ENCODE data around the gene HPDL. TPM values are rescaled to one million over a fixed set of nuclear protein-coding genes. Genes with fewer than 3 reads are reported as not detected.
A peak's percentile ranks its signal among the peaks of the same experiment; 100 is the strongest.
"Not testable (repeated sequence)": the region's sequence is repeated elsewhere in the genome, so short reads cannot be mapped to it uniquely, and the experiment has no call there.

HPDL gene
- total RNA-seq, 6 experiments from 2014 or later = 0.36 to 0.80 (median 0.58) TPM

- no peak for TF ChIP-seq CTCF (IDR thresholded peaks at IDR 0.05)
- Mint-ChIP-seq H3K4me1 (ENCODE audit: low read depth) (peaks cover 9% of the 10 kb centered on the region), H3K27me3 (ENCODE audit: insufficient read depth) (no peaks in the 10 kb centered on the region), H3K9me3 (no peaks in the 10 kb centered on the region), H3K27ac (no peak overlapping the region), H3K4me3 (no peak overlapping the region), H3K36me3 (ENCODE audit: low read depth) (no peaks in the 10 kb centered on the region)
- no peak for DNase-seq
Measured at GRCh38 chr1:45355683-45356082, 29.0 kb downstream of the HPDL start.

GRCh38 chr1:45356186-45356585 lies 29.5 kb downstream of the HPDL start:
- Mint-ChIP-seq H3K27ac (no peak overlapping the region), H3K27me3 (ENCODE audit: insufficient read depth) (no peaks in the 10 kb centered on the region), H3K9me3 (no peaks in the 10 kb centered on the region), H3K4me1 (ENCODE audit: low read depth) (peaks cover 9% of the 10 kb centered on the region), H3K36me3 (ENCODE audit: low read depth) (no peaks in the 10 kb centered on the region), H3K4me3 (no peak overlapping the region)
- TF ChIP-seq CTCF (IDR thresholded peaks at IDR 0.05) = no peak
- DNase-seq = no peak

- peak; percentile 61 for DNase-seq
- no peaks in the 10 kb centered on the region for H3K36me3 Mint-ChIP-seq (ENCODE audit: low read depth)
- H3K9me3 Mint-ChIP-seq = no peaks in the 10 kb centered on the region
- H3K4me1 Mint-ChIP-seq (ENCODE audit: low read depth) = peaks cover 9% of the 10 kb centered on the region
- H3K27me3 Mint-ChIP-seq (ENCODE audit: insufficient read depth) = no peaks in the 10 kb centered on the region; the same call in 1 of the 2 replicates
- peak; percentile 85 for TF ChIP-seq CTCF (IDR thresholded peaks at IDR 0.05)
- H3K4me3 Mint-ChIP-seq = peak overlapping the region; percentile 63
- peak overlapping the region; percentile 51; the same call in 1 of the 2 replicates for H3K27ac Mint-ChIP-seq
Measured at GRCh38 chr1:45359882-45360513, 33.3 kb downstream of the HPDL start.

GRCh38 chr1:45360981-45361380 lies 34.3 kb downstream of the HPDL start:
- peak overlapping the region; percentile 30; the same call in 1 of the 2 replicates for H3K4me3 Mint-ChIP-seq
- DNase-seq = peak; percentile 71
- peak overlapping the region; percentile 66; the same call in 1 of the 2 replicates for H3K27ac Mint-ChIP-seq
- not testable (repeated sequence) for H3K4me1 Mint-ChIP-seq (ENCODE audit: low read depth); H3K27me3 Mint-ChIP-seq (ENCODE audit: insufficient read depth); H3K36me3 Mint-ChIP-seq (ENCODE audit: low read depth); H3K9me3 Mint-ChIP-seq

GRCh38 chr1:45364294-45364693 lies 37.6 kb downstream of the HPDL start:
- TF ChIP-seq CTCF (IDR thresholded peaks at IDR 0.05) = no peak
- Mint-ChIP-seq H3K9me3 (no peaks in the 10 kb centered on the region), H3K27me3 (ENCODE audit: insufficient read depth) (no peaks in the 10 kb centered on the region; the same call in 1 of the 2 replicates), H3K27ac (no peak overlapping the region), H3K4me1 (ENCODE audit: low read depth) (peaks cover 9% of the 10 kb centered on the region), H3K4me3 (no peak overlapping the region), H3K36me3 (ENCODE audit: low read depth) (no peaks in the 10 kb centered on the region)
- DNase-seq = no peak

- DNase-seq = no peak
- Mint-ChIP-seq H3K4me1 (ENCODE audit: low read depth) (peaks cover 5% of the 10 kb centered on the region), H3K9me3 (no peaks in the 10 kb centered on the region), H3K27me3 (ENCODE audit: insufficient read depth) (no peaks in the 10 kb centered on the region; the same call in 1 of the 2 replicates), H3K4me3 (no peak overlapping the region), H3K36me3 (ENCODE audit: low read depth) (no peaks in the 10 kb centered on the region), H3K27ac (no peak overlapping the region)
- TF ChIP-seq CTCF (IDR thresholded peaks at IDR 0.05) = no peak
Measured at GRCh38 chr1:45365051-45365450, 38.4 kb downstream of the HPDL start.

All from HFFc6 (cell line).